GM12878 (cell line): ENCODE measurements around the gene COL4A2. TPM values are rescaled to one million over a fixed set of nuclear protein-coding genes. Genes with fewer than 3 reads are reported as not detected.

Source experiments
- ATAC-seq: fragments of 200-7000 bp; cut with Tn5 transposase; 3 replicates; pipeline ENCODE4 v1.9.1; 2020; ENCODE audit warnings: mild to moderate bottlenecking, moderate library complexity
- BruUV-seq: library from RNA; stranded (reverse); fragments of 400-500 nt; replicated peaks from 2 replicates; lab custom pipeline; 2021; lab: Mats Ljungman, UMichigan
- CTCF ChIA-PET: fragments of 300-600 bp; sonication (Branson Sonifier 250); formaldehyde crosslinking; extraction: SDS; loops from one replicate; lab custom pipeline; 2021; ENCODE audit warnings: inconsistent platforms; lab: Yijun Ruan, JAX
- POLR2A ChIA-PET: fragments of 350-600 bp; formaldehyde crosslinking; extraction: SDS; loops from one replicate; lab custom pipeline; 2021; ENCODE audit warnings: inconsistent platforms; lab: Charles Lee
- RAD21 ChIA-PET: fragments of 300-600 bp; sonication (Branson Sonifier 250); formaldehyde crosslinking; loops from one replicate; lab custom pipeline; 2023; ENCODE audit warnings: antibody characterized with exemption; ENCODE audit not compliant: unreplicated experiment; lab: Charles Lee
- SMC1A ChIA-PET: fragments of 300-600 bp; sonication (Branson Sonifier 250); formaldehyde crosslinking; loops from one replicate; lab custom pipeline; 2023; ENCODE audit not compliant: unreplicated experiment, uncharacterized antibody; lab: Charles Lee
- DNase-seq: peaks from one replicate; pipeline ENCODE4 v3.0.0-alpha.2; 2011; ENCODE audit warnings: low read depth, low spot score
- FAIRE-seq: peaks from 3 replicates; lab custom pipeline; 2011; peaks lifted over from hg19 to GRCh38; lab: Jason Lieb, UNC
- H2AFZ ChIP-seq: 2 replicates; pipeline ENCODE4 v1.6.0; 2011; ENCODE audit warnings: low read depth, low read length, control low read depth; ENCODE audit not compliant: control insufficient read depth
- H3K27ac ChIP-seq: 2 replicates; pipeline ENCODE4 v1.5.1; 2011; ENCODE audit warnings: control low read depth; ENCODE audit not compliant: control insufficient read depth, insufficient read depth
- H3K27me3 ChIP-seq, 2 experiments: replicated peaks in 1 of 2; 2 replicates each; pipeline versions ENCODE4 v1.6.0 to v1.6.1; 2011; ENCODE audit warnings: low read length in 1 of 2; ENCODE audit not compliant: control insufficient read depth in 2 of 2, insufficient read depth in 2 of 2
- H3K36me3 ChIP-seq, 2 experiments: 2 replicates each; pipeline ENCODE4 v1.5.1; 2011; ENCODE audit warnings: low read length in 1 of 2; ENCODE audit not compliant: control insufficient read depth in 2 of 2, insufficient read depth in 2 of 2
- H3K4me1 ChIP-seq: 2 replicates; pipeline ENCODE4 v1.6.1; 2011; ENCODE audit warnings: mild to moderate bottlenecking, low read length, moderate library complexity, mixed read lengths; ENCODE audit not compliant: control insufficient read depth, insufficient read depth
- H3K4me2 ChIP-seq: 2 replicates; pipeline ENCODE4 v1.6.0; 2011; ENCODE audit warnings: control low read depth; ENCODE audit not compliant: control insufficient read depth, insufficient read depth
- H3K4me3 ChIP-seq: fragments of 200-600 bp; sonication (generic); 2 replicates; pipeline ENCODE4 v1.5.1; 2016
- H3K79me2 ChIP-seq: 2 replicates; pipeline ENCODE4 v1.6.0; 2011; ENCODE audit warnings: low read length; ENCODE audit not compliant: control insufficient read depth, insufficient read depth
- H3K9ac ChIP-seq: 2 replicates; pipeline ENCODE4 v1.8.0; 2011; ENCODE audit warnings: low read length, control low read depth, mixed read lengths; ENCODE audit not compliant: control insufficient read depth, insufficient read depth
- H3K9me3 ChIP-seq: replicated peaks from 3 replicates; pipeline ENCODE4 v1.5.1; 2011; ENCODE audit warnings: mild to moderate bottlenecking, low read length; ENCODE audit not compliant: control insufficient read depth, insufficient read depth
- H4K20me1 ChIP-seq: 2 replicates; pipeline ENCODE4 v1.6.0; 2011; ENCODE audit not compliant: control insufficient read depth, insufficient read depth
- CBFB ChIP-seq: IDR thresholded peaks from 2 replicates; pipeline ENCODE4 v1.6.1; 2016; ENCODE audit warnings: antibody characterized with exemption, low read depth
- ESRRA ChIP-seq: IDR thresholded peaks from 2 replicates; pipeline ENCODE4 v1.6.1; 2012; ENCODE audit warnings: mild to moderate bottlenecking, low read length, improper control_type of control experiment
- PAX5 ChIP-seq: IDR thresholded peaks from 2 replicates; pipeline ENCODE4 v1.6.1; 2011; ENCODE audit warnings: low read depth, low read length, borderline replicate concordance
- SUZ12 ChIP-seq: fragments of 200-600 bp; sonication (generic); IDR thresholded peaks from one replicate; pipeline ENCODE4 v1.6.1; 2018; ENCODE audit warnings: antibody characterized with exemption, mild to moderate bottlenecking; ENCODE audit not compliant: unreplicated experiment
- TAF1 ChIP-seq: IDR thresholded peaks from 2 replicates; pipeline ENCODE4 v1.6.1; 2011; ENCODE audit warnings: mild to moderate bottlenecking, low read depth, low read length, borderline replicate concordance
- TBL1XR1 ChIP-seq: IDR thresholded peaks from 2 replicates; pipeline ENCODE4 v1.6.1; 2012; ENCODE audit warnings: low read depth, low read length, improper control_type of control experiment
- WGBS: methylation state at CpG from one replicate; pipeline ENCODE4 v1.1.6; 2016; ENCODE audit warnings: low lambda C conversion rate; ENCODE audit not compliant: insufficient replicate concordance, insufficient coverage; ENCODE audit errors: missing lambda C conversion rate; 5-methylcytosine and 5-hydroxymethylcytosine counted together
- in situ Hi-C: fragments of 300-500 bp; cut with MboI; formaldehyde crosslinking; loops from 9 replicates; pipeline ENCODE4 v1.14.3; 2018; ENCODE audit warnings: mixed read lengths
- intact Hi-C: fragments of 100-400 bp; cut with micrococcal nuclease; formaldehyde crosslinking; loops from one replicate; pipeline ENCODE4 v1.14.2; 2022; ENCODE audit not compliant: unreplicated experiment
- polyA plus RNA-seq, 11 experiments: library from polyadenylated mRNA; depleted of rRNA in 4 of 11; unstranded in 6 of 11; stranded (reverse) in 5 of 11; fragments of >200 nt; fragmentation: Nextera tagmentation in 4 of 11; fragmentation: Illumina TruSeq in 1 of 11; extraction: Ambion mirVana in 4 of 11; extraction: Trizol in 1 of 11; gene quantifications; 1 replicate in 1 of 11; 2 replicates in 10 of 11; pipeline versions ENCODE4 v1.2.1 to v1.2.3, GENCODE V29; 2011 to 2016; ENCODE audit warnings: inconsistent platforms in 2 of 11, missing spikeins in 2 of 11, low read depth in 1 of 11
- total RNA-seq, 4 experiments: library from RNA; depleted of rRNA in 3 of 4; stranded (reverse); fragments of >200 nt in 3 of 4; fragmentation: Illumina TruSeq in 1 of 4; extraction: Trizol in 1 of 4; gene quantifications; 2 replicates each; pipeline versions ENCODE4 v1.2.1 to v1.2.3, GENCODE V29; 2013 to 2021
- TF ChIP-seq, protein P1 (sequence below): IDR thresholded peaks from 2 replicates; pipeline ENCODE4 v1.6.1; 2012; ENCODE audit warnings: low read depth, low read length, improper control_type of control experiment

Gene COL4A2
- total and polyA plus RNA-seq, 10 of the 15 experiments (the other 5 are each of a cell fraction or from before 2014, with no cell fraction given), result 0.16 to 1.6 (median 0.62) TPM; not detected in 3

DNA sequence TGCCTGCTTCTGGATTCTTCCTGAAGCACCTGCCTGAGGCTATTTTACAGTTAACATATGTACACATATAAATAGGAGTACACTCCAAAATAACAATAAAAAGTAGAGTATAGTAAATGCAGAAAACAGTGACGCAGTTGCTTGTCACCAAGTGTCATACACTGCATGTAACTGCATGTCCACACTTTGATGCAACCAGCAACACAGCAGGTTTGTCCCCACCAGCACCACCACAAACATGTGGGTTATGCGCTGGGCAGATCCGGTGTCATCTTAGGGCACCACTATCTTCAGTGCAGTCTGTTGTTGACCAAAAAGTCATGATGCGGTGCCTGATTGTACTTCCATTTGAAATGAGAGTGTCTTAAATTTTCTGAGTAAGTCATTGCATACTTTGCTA lies 51.3 kb downstream of the COL4A2 start:
- no peaks in the 10 kb centered on the region; the same call in 1 of the 2 replicates for H3K4me1 ChIP-seq
- H3K4me2 ChIP-seq, result no peak overlapping the region
- no peak overlapping the region for H2AFZ ChIP-seq
- WGBS, result 69% methylated on average over 4 of the region's 4 CpGs
- H3K9me3 ChIP-seq, result no peaks in the 10 kb centered on the region
- FAIRE-seq (no peak), DNase-seq (no peak), ATAC-seq (no peak)
- no peak overlapping the region for H3K4me3 ChIP-seq
- no peaks in the 10 kb centered on the region for H3K79me2 ChIP-seq
- POLR2A ChIA-PET, result no interaction called here
- CTCF ChIA-PET, result no interaction called here
- TF ChIP-seq TBL1XR1, result no peak
- TF ChIP-seq, protein P1, sequence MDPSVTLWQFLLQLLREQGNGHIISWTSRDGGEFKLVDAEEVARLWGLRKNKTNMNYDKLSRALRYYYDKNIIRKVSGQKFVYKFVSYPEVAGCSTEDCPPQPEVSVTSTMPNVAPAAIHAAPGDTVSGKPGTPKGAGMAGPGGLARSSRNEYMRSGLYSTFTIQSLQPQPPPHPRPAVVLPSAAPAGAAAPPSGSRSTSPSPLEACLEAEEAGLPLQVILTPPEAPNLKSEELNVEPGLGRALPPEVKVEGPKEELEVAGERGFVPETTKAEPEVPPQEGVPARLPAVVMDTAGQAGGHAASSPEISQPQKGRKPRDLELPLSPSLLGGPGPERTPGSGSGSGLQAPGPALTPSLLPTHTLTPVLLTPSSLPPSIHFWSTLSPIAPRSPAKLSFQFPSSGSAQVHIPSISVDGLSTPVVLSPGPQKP, result no peak
- TF ChIP-seq TAF1, result no peak
- TF ChIP-seq PAX5, result no peak
- no peak for TF ChIP-seq CBFB
- no peak for TF ChIP-seq ESRRA
- TF ChIP-seq SUZ12, result no peak
- H3K27ac ChIP-seq, result no peak overlapping the region
- no TSS peak for BruUV-seq
- RAD21 ChIA-PET, result no interaction called here
- intact Hi-C loops, result no loop called here
- SMC1A ChIA-PET, result interaction anchor here (0.6 kb wide), 1 partner anchor 12 kb away, joined by 3 read pairs; no protein-coding TSS in a partner anchor
- H3K9ac ChIP-seq, result no peak overlapping the region
- H3K36me3 ChIP-seq, result no peaks in the 10 kb centered on the region
- H3K27me3 ChIP-seq, result no peaks in the 10 kb centered on the region
- H4K20me1 ChIP-seq, result no peaks in the 10 kb centered on the region
- in situ Hi-C loops, result no loop called here
